GM11168 (cell line): ENCODE measurements around the gene CEP112.

Experiments used
- in situ Hi-C: fragments of 300-500 bp; cut with MboI; formaldehyde crosslinking; loops from one replicate; pipeline ENCODE4 v1.12.0; 2022; ENCODE audit warnings: low sequenced_read_pairs; ENCODE audit not compliant: unreplicated experiment

CEP112 gene

DNA sequence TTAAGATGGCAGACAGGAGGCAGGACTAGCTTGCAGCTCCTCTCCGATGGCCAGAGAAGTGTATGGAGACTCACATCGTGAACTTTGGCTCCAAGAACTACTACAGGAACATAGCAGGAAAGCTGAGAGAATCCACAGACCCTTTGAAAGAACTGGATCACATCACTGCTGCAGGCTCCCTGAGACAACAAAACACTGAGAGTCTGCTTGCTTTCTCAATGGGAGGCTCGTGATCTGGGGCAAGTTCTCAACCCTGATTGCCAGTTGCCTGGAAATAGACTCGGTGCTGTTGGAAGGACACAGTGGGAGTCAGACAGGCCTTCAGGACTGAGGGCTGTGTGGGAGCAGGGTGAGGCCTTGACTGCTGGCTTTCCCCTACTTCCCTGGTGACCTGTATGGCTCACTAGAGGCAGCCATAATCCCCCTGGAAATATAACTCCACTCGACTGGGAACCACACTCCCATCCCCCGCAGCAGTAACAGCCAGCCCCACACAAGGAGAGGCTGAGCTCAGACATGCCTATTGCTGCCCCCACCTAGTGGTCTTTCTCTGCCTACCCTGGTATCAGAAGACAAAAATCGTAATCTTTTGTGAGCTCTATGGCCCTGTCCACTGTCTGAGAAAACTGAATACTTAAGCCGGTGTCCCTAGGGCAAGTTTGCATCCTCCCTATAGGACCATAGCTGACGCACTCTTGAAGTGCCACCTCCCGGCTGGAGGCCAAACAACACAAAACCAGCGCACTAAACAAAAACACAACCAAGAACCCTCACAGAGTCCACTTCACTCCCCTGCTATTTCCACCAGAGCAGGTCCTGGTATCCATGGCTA, 238.4 kb downstream of the CEP112 start:
- in situ Hi-C loops, result no loop called here

DNA sequence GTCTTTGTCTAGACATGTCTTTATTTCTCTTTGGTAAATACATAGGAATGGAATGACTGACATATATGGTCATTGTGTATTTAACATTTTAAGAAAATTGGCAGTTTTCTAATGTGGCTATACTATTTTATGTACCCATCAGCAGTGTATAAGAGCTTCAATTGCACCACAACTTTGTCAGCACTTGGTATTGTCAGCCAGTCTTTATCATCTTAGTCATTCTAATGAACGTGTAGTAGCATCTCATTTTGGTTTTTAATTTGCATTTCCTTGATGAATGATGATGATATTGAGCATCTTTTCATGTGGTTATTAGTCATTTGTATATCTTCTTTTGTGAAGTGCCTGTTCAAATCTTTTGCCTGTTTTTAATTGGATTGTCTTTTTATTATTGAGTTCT, 239.3 kb downstream of the CEP112 start:
- in situ Hi-C loops, result no loop called here

DNA sequence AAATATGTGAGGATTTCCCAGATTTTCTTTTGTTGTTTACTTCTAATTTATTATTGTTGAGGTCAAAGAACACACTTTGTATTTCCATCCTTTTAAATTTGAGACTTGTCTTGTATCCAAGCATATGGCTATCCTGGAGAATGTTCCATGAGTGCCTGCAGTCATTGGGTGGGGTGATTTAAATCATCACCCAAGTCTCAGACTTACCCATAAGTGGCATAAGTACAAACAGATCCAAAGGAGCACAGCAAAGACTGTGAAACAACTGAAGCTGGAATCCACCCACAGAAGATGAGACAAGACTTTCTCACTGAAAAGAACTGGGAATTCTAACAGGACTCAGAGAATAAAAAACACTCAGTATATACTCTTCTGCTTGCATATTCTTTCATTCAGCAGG, 239.9 kb downstream of the CEP112 start:
- in situ Hi-C loops, result no loop called here

DNA sequence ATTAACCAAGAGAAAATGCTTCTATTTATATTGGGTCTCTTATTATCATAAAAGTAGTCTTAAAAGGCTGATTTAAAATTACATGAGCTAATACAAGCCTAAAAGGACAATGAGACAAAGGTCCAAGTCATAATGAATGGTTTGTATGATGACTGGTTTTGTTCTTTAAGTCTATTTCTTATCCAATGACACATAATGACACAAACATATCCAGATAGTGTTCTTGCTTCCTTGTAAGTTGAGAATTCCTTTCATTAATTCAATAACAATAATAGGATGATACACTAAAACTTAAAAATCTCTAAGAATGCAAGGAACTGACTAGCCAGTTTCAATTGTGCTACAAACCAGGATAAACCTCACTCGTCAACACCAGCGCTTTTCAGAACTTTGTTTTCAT, 244.1 kb downstream of the CEP112 start:
- in situ Hi-C loops, result no loop called here

DNA sequence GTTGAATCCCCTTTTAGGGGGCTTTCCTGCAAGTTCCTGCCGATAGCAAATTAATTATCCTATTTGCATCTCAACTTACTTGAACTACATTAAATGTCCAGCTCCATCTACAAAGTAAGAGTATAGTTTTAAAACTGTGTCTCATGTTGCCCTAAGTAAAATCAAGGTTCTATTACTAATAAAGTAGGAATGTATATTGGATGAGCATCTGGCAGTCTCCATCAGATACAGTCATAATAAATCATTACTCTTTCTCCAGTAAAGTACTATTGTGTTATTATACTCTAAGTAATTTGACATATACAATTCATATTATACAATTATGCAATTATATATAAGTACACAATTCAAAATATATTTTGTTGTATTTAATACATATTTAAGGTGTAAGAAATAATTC, 249.3 kb downstream of the CEP112 start:
- in situ Hi-C loops, result no loop called here

DNA sequence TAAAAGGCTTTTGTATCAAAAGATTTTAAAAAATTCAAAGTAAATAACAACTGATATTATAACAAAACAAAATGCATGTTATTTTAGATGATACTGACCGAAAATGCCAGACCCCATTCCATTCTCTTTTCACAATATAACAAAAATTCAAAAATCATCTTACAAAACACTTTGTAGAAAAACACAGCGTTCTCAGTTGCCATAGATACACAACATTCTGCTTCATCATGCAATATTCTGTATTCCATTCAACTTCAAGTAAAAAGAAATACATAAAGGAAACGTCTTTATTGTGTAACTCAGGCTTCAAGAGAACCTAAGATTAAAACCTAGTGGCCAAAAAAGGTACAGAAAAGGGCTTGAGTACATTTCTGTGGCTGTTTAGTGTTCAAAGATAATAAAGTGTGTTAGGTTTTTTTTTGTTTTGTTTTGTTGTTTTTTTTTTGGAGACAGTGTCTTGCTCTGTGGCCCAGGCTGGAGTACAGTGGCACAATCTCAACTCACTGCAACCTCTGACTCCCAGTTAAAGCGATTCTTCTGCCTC, 250.5 kb downstream of the CEP112 start:
- in situ Hi-C loops, result no loop called here

DNA sequence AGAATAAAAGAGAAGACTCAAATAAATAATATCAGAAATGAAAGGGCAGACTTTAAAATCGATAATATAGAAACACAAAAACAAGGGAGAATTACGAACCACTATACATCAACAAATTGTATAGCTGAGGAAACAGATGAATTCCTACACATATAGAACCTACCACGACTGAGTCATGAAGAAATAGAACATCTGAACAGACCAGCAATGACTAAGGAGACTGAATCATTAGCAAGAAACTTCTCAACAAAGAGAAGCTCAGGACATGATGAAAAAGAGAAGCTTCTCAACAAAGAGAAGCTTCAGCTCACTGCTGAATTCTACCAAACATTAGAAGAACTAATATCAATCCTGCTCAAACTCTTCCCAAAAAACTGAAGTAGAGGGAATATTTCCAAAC, 255.9 kb downstream of the CEP112 start:
- in situ Hi-C loops, result no loop called here

DNA sequence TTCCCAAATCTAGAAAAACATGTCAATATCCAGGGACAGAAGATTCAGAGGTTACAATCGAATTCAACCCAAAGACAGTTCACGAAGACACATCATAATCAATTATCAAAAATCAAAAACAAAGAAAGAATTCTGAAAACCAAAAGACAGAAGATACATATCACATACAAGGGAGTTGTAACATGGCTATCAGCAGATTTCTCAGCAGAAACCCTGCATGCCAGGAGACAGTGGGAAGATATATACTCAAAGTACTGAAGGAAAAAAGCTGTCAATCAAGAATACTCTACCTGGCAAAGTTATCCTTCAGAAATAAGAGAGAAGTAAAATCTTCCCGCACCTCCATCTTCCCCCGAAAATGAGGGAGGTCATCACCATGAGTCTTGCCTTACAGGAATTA, 258.6 kb downstream of the CEP112 start:
- in situ Hi-C loops, result no loop called here

DNA sequence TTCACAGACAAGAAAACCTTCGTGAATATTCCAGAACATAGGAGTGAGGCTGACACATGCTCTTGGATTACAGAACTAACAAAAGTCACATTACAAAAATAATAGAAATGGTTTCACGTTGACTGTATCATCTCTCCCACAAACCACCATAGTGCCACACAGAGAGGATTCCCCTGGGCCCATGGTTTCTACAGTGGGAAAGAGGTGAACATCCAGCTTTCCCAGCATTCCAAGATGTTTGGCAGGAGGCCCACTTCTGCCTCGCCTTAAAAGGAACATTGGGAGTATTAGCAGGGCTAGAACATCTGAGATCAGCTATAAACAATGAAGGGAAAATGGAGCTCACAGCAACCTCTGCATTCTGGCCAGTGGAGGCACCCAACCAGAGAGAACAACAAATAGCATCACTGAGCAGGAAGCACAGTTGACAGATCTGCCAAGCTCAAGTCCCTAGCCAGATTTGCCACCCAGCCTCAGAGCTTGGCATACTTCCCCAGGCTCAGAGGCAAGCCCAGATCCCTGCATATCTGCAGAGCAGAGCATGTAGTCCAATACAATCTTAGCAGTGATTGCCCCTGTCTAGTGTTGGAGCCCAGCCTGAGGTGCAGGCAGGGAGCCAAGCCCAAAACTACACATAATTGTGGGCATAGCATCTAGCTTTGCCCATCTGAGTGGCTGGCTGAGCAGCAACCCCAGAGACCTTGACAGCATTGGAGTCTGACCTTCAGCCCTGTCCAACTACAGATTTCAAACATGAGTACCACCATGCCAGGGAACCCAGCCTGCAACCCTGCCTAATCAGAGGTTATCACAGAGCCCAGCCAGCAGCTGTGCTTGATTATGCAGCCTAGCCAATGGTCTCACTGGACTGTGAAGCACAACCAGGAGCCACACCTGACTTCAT, 260.4 kb downstream of the CEP112 start:
- in situ Hi-C loops, result no loop called here

DNA sequence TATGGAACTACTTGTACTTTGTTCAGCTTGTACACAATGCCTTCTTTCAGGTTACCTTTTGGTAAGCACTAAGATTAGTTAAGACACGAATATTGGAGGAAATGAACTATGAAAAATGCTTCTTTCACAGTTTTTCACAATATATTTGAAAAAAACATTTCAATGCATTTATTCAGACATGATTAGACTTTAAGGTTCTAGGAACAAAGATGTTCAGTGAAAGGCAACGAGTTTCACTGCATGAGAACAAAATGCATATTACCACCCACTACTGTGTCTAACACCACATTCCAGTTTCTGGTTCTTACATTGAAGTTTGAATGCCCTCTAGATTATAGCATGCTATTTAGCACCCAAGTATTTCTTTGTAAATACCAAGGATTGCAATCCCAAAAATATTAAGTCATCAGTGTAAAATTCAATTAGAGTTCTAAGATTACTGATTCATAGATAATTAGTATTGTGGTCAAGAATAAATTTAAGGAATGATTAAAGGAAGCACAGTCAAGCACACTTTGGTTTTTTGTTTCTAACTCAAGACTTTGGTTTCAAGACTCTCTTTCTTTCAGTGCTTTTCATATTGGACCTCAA, 261.7 kb downstream of the CEP112 start:
- in situ Hi-C loops, result no loop called here

DNA sequence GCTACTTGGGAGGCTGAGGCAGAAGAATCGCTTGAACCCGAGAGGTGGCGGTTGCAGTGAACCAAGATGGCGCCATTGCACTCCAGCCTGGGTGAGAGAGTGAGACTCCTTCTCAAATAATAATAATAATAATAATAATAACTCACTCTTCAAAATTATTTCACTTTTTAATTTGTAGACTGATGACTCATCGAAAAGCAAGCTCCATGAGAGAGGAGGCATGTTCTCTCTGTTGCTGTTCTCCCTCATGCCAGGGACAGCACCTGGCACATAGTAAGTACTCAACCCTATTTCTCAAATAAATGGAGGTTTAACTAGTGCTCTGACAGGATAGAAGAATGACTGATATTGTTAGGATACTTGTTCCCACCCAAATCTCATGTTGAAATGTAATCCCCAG, 265.3 kb downstream of the CEP112 start:
- in situ Hi-C loops, result no loop called here

DNA sequence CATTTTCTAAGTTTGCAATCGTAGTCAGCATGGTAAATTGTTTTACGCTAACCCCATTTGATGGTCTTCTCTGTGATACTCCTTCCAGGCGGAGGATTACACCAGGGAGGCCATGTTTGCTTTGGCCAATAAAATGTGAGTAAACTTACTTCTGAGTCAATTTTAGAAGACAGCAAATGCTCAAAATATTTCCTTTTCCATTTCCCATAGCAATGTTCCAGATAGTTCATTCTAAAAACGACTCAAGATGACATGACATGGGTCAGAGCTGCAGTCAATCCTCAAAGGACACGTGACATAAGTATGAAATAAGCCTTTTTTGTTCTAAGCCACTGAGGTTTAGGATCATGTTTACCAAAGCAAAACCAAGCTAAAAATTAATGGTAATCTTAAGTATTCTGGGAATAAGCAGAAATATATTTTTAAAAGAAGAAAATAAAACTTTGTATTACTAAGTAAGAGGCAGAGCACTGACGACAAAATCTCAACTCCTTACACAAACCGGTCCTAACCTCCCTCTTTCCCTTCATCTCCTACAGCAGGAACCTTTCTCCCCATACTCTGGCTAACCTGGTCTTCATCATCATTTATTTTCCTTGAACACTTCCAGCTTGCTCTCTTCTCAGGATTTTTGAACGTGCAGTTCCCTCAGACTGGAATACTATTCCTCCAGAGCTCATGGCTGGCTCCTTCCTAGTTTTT, 266.2 kb downstream of the CEP112 start:
- in situ Hi-C loops, result no loop called here

DNA sequence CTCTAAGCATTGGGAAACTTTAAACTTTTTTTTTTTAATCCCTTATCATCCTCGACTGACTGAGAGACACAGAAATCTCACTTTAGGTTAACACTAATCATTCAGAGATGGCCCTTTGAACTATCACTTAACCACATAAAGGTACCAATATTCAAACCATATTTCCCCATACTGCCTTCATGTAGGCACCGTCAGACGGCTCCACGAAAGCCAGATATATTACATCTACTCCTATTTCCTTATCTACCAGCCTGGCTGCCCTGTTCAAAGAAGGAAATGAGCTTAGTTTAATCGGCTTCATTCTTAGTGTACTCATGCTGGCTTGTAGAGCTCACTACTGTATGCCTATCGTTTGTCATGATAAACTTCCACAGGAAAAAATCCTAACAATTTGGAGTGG, 270.9 kb downstream of the CEP112 start:
- in situ Hi-C loops, result no loop called here

DNA sequence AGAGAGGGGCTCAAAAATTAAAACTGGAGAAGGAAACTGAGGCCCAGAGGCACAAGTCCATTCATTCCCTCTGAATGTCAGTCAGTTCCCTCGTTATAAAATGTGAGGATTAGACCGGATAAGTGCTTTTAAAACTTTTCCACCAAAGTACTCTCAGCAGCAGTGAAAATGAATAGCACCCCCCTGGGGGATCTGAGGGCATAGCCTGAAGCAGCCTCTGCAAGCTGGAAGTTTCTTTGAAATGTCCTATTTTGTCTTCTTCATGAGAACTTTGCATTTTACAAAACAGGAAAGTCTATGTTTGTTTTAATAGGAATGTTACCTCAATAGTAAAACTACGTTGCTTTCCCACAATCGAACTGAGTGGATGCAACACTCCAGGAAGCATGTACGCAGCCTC, 273.0 kb downstream of the CEP112 start:
- in situ Hi-C loops, result no loop called here

DNA sequence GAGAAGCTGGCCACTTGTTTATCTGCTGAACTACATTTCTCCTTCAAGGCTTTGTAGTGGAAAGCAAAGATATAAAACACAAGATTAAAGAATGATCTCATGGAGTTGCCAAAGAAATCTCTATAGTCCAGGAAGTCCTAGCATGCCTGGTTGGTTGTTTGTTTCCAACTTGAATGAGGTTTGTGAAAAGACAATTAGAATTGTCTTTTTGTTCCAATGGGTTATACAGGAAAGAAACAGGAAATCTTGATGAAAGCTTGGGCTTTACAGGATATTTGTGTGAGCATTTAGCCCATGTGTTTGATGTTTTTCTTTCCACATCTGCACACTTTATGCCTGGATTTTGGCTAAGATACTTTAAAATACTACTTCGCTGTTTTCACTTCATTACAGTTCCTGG, 273.4 kb downstream of the CEP112 start:
- in situ Hi-C loops, result no loop called here

DNA sequence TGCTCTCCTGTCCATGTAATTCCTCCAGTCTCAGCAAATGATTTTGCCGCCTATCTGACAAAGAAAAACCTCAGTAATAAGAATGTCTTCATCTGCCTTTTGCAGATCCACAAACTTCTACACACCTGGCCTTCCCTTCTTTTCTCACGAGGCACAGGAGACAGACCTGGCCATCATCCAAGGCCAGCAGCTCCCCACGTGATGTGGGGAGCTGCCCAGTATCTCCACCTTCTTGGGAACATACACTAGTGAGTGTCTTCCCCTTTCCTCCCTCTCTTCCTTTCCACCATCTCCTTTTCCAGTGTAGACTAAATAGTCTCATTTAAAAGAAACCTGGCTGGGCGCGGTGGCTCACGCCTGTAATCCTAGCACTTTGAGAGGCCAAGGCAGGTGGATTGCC, 274.4 kb downstream of the CEP112 start:
- in situ Hi-C loops, result no loop called here

DNA sequence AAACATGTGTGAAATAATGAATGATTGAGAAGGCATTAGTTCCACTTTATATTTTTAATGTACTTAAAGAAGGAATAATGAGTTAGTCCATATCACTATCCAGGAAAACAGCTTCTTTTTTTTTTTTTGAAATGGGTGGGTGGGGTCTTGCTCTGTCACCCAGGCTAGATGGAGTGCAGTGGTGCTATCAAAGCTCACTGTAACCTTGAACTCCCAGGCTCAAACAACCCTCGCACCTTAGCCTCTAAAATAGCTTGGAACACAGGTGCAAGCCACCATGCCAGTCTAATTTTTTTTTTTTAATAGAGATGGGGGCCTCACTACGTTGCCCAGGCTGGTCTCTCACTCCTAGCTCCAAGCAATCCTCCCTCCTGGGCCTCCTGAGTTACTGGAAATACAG, 275.5 kb downstream of the CEP112 start:
- in situ Hi-C loops, result no loop called here

DNA sequence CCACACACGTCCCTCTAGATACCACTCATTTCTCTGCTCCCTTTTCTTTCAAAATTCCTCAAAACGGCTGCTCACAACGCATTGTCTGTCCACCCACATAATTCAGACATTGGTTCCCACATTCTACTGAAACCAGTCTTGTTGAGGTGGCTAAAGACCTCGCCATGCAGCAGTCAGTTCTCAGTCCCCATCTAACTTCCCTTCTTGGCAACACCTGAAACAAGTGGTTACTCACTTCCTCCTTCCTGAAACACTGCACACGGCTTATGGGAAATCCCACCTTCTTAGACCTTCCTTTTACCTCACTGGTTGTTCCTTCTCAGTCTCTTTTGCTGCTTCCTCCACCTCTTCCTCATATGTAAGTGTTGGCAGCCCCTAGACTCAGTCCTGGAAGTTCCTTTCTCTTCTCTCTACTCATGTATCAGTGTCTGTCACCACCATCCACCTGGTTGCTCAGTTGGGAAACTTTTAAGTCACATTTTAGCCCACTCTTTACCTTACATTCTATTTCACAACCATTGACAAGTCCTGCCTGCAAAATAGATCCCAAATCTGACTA, 277.1 kb downstream of the CEP112 start:
- in situ Hi-C loops, result no loop called here

DNA sequence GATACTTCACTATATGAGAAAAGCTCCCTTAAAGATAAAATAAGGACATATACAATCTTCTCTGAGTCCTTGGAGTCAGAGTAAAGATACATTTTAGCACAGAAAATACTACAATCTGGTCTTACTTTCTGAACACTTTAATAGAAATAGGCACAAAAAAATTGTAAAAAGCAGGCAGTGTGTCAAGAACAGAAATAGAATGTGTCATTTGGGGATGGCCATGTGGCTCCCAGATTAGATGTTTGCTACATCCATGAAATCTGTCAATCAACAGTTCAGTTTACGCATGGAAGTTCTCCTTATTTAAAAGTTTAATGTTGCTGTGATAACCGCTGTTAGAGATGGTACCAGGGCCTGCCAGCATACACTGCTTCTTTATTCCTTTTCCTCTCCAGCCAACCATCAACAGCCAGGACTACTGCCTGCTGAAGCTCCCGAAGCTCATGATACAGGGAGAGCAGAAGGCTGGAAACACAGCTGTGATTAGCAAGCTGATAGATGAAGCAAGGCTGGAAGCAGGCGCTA, 278.5 kb downstream of the CEP112 start:
- in situ Hi-C loops, result no loop called here

DNA sequence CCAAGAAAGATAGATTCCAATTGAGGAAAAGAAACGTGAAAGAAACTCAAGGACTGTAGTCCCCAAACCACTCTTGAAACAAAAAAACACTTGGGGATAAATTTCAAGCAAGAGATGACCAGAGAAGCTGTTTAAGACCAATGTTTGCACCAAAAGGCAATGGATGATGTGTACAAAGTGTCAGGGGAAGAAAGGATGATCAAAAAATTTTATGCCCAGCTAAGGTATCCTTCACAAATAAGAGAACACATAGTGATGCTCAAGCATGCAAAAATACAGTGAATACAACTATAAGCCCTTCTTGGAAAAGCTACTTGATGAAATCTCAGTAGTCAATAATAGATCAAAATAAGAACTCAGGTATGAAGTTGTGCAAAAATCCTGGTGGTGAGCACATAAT, 281.1 kb downstream of the CEP112 start:
- in situ Hi-C loops, result no loop called here
